Glutamatergic neuron (in vitro differentiated cells): ENCODE results near the gene PRR35. TPM values are rescaled to one million over a fixed set of nuclear protein-coding genes. Genes with fewer than 3 reads are reported as not detected.

Experiments used
- DNase-seq: peaks from one replicate; pipeline ENCODE4 v3.0.0; 2022
- H3K27ac Mint-ChIP-seq: one replicate; pipeline ENCODE4 v1.8.0; 2020; ENCODE audit warnings: mild to moderate bottlenecking, mixed read lengths, inconsistent platforms; ENCODE audit not compliant: unreplicated experiment
- H3K27me3 Mint-ChIP-seq: one replicate; pipeline ENCODE4 v1.8.0; 2020; ENCODE audit warnings: mild to moderate bottlenecking, moderate library complexity, mixed read lengths, inconsistent platforms; ENCODE audit not compliant: unreplicated experiment
- H3K36me3 Mint-ChIP-seq: one replicate; pipeline ENCODE4 v1.8.0; 2020; ENCODE audit warnings: mild to moderate bottlenecking, mixed read lengths, inconsistent platforms; ENCODE audit not compliant: unreplicated experiment
- H3K4me1 Mint-ChIP-seq: one replicate; pipeline ENCODE4 v1.8.0; 2020; ENCODE audit warnings: mild to moderate bottlenecking, low read depth, mixed read lengths, inconsistent platforms; ENCODE audit not compliant: unreplicated experiment
- H3K4me3 Mint-ChIP-seq: one replicate; pipeline ENCODE4 v1.8.0; 2020; ENCODE audit warnings: mild to moderate bottlenecking, mixed read lengths, inconsistent platforms; ENCODE audit not compliant: unreplicated experiment
- H3K9me3 Mint-ChIP-seq: one replicate; pipeline ENCODE4 v1.8.0; 2020; ENCODE audit warnings: mild to moderate bottlenecking, moderate library complexity, mixed read lengths, inconsistent platforms; ENCODE audit not compliant: unreplicated experiment
- CTCF ChIP-seq: fragments of 200-600 bp; sonication (generic); IDR thresholded peaks from one replicate; pipeline ENCODE4 v1.5.0; 2021; ENCODE audit not compliant: partially characterized antibody, unreplicated experiment
- total RNA-seq: library from RNA; stranded (reverse); fragmentation: NEBNext Ultra II Directional; extraction: Animal tissue kit (Norgen Biotek cat#: 25700); gene quantifications from one replicate; pipeline ENCODE4 v1.2.1, GENCODE V29; 2021; ENCODE audit not compliant: unreplicated experiment

PRR35 gene
- total RNA-seq, 1 donor from 2014 or later, result not detected

- DNase-seq, result peak; percentile 51
- Mint-ChIP-seq H3K4me3 (peak overlapping the region; percentile 88), H3K27me3 (peaks cover 10% of the 10 kb centered on the region), H3K4me1 (peaks cover 16% of the 10 kb centered on the region), H3K9me3 (peaks cover 17% of the 10 kb centered on the region), H3K27ac (peak overlapping the region; percentile 43), H3K36me3 (no peaks in the 10 kb centered on the region)
- TF ChIP-seq CTCF, result no peak
These were observed 31.8 kb upstream of the PRR35 start for GRCh38 chr16:528111-529011.

- H3K9me3 Mint-ChIP-seq, result peaks cover 11% of the 10 kb centered on the region
These were observed 31.1 kb upstream of the PRR35 start for GRCh38 chr16:529012-529575.

GRCh38 chr16:530111-530817 lies 29.9 kb upstream of the PRR35 start:
- Mint-ChIP-seq H3K9me3 (peaks cover 9% of the 10 kb centered on the region), H3K27ac (peak overlapping the region; percentile 59), H3K27me3 (peaks cover 10% of the 10 kb centered on the region), H3K4me1 (peaks cover 16% of the 10 kb centered on the region), H3K36me3 (no peaks in the 10 kb centered on the region), H3K4me3 (peak overlapping the region; percentile 78)
- DNase-seq, result no peak
- no peak for TF ChIP-seq CTCF

More at GRCh38 chr16:529012-529575, 31.1 kb upstream of the PRR35 start:
- DNase-seq, result no peak
- H3K27me3 Mint-ChIP-seq, result peaks cover 10% of the 10 kb centered on the region
- H3K4me3 Mint-ChIP-seq, result peak overlapping the region; percentile 88
- TF ChIP-seq CTCF, result no peak
- no peaks in the 10 kb centered on the region for H3K36me3 Mint-ChIP-seq
- peak overlapping the region; percentile 43 for H3K27ac Mint-ChIP-seq
- H3K4me1 Mint-ChIP-seq, result peaks cover 16% of the 10 kb centered on the region

- TF ChIP-seq CTCF, result no peak
- Mint-ChIP-seq H3K4me1 (peaks cover 8% of the 10 kb centered on the region), H3K27me3 (peaks cover 7% of the 10 kb centered on the region), H3K36me3 (no peaks in the 10 kb centered on the region), H3K4me3 (no peak overlapping the region), H3K27ac (no peak overlapping the region), H3K9me3 (peaks cover 4% of the 10 kb centered on the region)
- no peak for DNase-seq
These were observed 28.6 kb upstream of the PRR35 start for GRCh38 chr16:531494-532125.
